Epithelial cell of proximal tubule (primary cell): Measurements from ENCODE around the gene PTPRG. TPM values are rescaled to one million over a fixed set of nuclear protein-coding genes. Genes with fewer than 3 reads are reported as not detected.

Source experiments
- DNase-seq: peaks from one replicate; pipeline ENCODE4 v3.0.0-alpha.2; 2011; ENCODE audit warnings: low read depth
- H3K4me3 ChIP-seq: 2 replicates; pipeline ENCODE4 v1.5.1; 2011; ENCODE audit warnings: low read depth, mild to moderate bottlenecking, low read length
- CTCF ChIP-seq: conservative IDR thresholded peaks from 2 replicates; pipeline ENCODE4 v1.5.1; 2012; ENCODE audit warnings: low read depth, mild to moderate bottlenecking, low read length
- total RNA-seq: library from RNA; depleted of rRNA; stranded (reverse); fragments of >200 nt; gene quantifications from 2 replicates; pipeline ENCODE4 v1.2.3, GENCODE V29; 2015

The PTPRG gene
- total RNA-seq, 1 donor from 2014 or later, result 13.5 TPM

GRCh38 chr3:61985020-61985419 is 423.6 kb downstream of the PTPRG start:
- no peak for TF ChIP-seq CTCF
- DNase-seq, result no peak
- no peak overlapping the region for H3K4me3 ChIP-seq

GRCh38 chr3:61986473-61986872 is 425.1 kb downstream of the PTPRG start:
- no peak for TF ChIP-seq CTCF
- no peak for DNase-seq
- H3K4me3 ChIP-seq, result no peak overlapping the region

- no peak for TF ChIP-seq CTCF
- H3K4me3 ChIP-seq, result no peak overlapping the region
- no peak for DNase-seq
Observed at GRCh38 chr3:61989681-61990080, 428.3 kb downstream of the PTPRG start.

- no peak for DNase-seq
- no peak for TF ChIP-seq CTCF
- no peak overlapping the region for H3K4me3 ChIP-seq
Observed at GRCh38 chr3:61990327-61991027, 429.1 kb downstream of the PTPRG start.

GRCh38 chr3:61991706-61992105 is 430.3 kb downstream of the PTPRG start:
- no peak for TF ChIP-seq CTCF
- H3K4me3 ChIP-seq, result no peak overlapping the region
- DNase-seq, result no peak

GRCh38 chr3:61996366-61996765 is 435.0 kb downstream of the PTPRG start:
- H3K4me3 ChIP-seq, result no peak overlapping the region
- no peak for DNase-seq
- no peak for TF ChIP-seq CTCF

- DNase-seq, result no peak
- no peak overlapping the region for H3K4me3 ChIP-seq
- TF ChIP-seq CTCF, result no peak
Observed at GRCh38 chr3:61997101-61997500, 435.7 kb downstream of the PTPRG start.
